GM19438 (cell line): ENCODE data around the gene DPP6.

Source experiments
- ATAC-seq: cut with Tn5 transposase; IDR thresholded peaks from one replicate; pipeline ENCODE4 v1.9.1; 2021; ENCODE audit warnings: low read depth; ENCODE audit not compliant: unreplicated experiment

Gene DPP6

DNA sequence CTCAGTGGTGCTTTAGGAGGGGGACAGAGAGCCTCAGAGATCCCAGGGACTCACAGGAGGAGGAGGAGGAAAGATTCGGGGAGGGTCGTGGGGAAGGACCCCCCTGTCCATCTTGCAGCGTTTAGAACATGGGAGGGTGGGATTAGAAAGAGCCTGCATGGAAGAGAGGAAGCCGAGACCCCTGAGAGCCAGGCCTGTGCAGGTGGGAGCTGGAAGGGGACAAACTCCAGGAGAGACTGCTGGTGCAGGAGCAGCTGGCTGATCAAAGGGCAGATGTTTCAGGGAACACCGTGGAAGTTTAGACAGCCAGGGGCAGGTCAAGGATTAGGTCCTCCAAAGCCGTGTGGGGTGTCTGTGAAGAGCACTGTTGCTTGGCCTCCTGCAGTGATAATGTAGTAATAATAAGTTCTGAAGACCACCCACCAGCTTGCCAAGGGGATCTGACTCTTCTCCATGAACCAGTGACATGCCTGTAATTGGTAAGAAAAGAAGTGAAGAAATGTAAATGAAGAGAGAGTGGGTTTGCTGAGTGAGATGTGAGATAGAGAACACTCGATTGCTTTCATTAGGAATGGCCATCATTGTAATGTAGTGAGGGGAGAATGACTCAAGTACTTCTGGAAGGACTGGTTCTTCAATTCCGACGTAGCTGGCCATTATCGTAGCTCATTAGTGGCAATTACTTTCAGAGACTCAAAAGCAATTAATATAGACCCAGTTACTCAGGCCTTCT is 525.1 kb downstream of the DPP6 start:
- no peak for ATAC-seq

DNA sequence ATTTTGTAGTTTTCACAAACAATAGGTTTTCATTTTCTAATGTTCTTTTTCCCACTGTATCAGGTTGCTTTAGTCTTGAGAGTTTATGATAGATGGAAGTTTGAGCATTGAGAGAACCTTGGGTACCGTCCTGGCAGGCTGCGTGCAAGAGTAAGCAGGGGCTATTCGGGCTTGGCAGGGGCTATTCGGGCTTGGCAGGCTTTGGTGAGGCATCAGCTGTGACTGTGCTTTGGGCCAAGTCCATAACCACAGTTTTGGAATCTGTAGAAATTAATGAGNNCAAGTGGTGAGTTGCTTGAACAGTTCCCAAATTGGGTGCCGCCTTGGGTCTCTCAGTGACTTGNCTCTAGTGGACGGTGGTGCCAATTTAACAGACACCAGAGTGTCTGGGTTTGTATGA is 526.1 kb downstream of the DPP6 start:
- no peak for ATAC-seq

DNA sequence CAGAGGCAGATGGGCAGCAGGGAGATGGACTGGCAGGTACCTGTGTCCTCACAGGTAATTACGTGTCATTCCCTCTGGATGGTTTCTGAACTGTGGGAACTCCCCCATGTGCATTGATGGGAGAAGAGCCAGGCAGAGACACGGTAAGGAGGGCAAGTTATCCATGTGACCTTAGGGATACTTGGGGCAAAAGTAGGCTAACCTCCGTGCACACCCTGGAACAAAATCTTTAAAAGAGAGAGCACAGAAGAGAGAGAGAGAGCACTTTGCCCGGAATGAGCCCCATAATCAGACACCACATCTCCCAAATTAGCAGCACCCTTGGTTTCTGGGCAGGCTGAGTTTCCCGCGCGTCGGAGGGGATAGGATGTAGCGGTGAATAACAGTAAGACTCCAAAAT is 527.5 kb downstream of the DPP6 start:
- ATAC-seq: no peak

DNA sequence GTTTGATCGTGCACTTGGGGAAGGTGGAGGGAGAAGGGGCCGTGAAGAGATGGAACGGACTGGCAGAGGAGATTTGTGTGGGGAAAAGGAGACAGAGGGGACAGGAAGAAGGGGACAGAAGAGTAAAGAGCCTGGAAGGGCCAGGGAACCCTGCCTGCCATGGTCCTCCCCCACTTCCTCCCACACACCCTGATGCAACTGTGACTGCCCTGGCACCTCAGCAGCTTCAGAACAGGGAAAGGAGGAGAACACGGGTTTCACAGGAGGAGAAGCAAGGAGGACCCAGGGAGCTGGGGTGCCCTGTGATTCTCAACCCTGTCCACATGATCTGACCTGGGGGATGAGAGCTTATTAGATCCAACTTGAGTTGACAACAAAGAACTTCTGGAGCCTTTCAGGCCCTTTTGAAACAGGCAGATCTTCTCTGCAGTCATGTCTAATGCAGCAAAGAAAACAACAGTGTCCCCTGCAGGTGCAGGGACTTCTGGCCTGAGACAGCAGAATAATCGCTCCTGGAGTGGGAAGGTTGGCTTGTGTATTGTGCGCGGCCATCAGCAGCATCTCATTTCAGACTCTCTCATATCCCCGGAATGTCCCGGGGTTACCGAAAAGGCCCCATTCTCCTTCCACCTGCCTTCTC is 529.2 kb downstream of the DPP6 start:
- ATAC-seq: no peak

DNA sequence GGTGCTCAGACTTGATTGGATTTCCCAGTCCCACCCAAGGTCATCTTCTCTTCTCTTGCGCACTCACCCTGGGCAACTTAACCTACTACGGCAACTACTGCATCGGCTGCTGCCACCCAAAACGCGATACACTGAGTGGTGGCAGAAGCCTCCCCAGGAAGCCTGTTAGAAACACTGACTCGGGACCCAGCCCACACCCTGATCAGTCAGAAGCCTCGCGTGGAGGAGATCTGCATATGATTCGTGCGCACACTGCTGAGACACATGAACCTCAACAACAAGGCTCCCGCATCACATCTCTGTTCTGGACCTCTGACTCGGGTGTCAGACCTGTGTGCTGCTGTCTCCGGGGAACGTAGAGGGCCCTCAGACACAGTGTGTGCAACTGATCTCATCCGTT is 531.3 kb downstream of the DPP6 start:
- ATAC-seq: no peak

DNA sequence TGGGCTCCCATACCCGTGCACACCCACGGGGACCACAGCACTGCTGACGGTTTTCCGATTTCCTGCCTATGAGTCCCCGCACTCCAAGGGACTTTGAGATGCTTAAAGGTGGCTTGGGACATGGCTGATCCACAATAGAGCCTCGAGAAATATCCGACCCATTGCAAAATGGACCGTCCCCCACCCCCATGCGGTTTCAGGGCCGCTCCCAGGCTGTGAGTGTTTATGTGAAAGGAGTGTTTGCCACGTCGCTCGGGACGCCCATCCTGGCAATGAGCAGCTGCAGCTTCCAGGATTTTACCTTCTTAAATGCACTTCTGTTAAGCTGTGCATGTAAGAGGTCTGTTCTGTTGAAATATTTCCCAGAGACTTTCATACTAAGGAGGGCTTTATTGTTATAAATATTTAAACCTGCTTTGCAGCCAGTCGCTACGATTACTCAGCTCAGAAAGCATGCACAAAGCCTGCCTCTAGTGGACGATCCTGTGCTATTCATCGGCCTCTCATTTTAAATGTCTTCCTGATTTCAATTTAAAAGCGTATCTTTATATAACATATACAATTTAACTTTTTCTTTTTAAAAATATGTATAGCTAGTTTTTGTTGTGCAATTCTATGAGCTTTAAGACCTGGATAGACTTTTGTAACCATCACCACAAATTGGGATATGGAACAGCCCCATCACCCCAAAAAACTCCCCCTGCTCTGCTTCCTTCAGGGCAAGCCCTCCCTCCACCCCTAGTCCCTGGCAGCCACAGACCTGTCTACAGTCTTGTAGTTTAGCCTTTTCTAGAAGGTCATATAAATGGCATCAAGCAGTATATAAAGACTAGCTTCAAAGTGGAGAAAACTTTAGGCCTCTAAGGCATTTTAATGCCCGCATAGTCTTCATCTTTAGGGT is 532.4 kb downstream of the DPP6 start:
- no peak for ATAC-seq

DNA sequence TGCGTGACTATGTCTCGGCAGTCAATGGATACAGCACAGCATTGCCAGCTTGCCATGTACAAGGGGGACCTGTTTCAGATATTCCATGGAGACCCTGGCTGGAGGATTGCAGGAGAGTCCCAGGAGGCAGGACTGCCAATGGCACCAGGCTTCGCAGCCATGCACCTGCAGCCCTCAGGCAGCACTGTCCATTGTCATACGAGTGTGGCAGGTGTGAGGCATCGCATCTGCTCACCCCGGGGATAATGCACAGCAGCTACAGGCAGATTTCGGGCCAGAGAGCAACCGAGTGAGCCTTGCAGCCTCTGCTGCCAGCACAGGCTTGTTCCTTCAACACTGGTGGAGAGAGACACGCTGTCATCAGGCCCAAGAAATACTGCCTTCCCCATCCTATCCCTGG is 535.6 kb downstream of the DPP6 start:
- no peak for ATAC-seq

DNA sequence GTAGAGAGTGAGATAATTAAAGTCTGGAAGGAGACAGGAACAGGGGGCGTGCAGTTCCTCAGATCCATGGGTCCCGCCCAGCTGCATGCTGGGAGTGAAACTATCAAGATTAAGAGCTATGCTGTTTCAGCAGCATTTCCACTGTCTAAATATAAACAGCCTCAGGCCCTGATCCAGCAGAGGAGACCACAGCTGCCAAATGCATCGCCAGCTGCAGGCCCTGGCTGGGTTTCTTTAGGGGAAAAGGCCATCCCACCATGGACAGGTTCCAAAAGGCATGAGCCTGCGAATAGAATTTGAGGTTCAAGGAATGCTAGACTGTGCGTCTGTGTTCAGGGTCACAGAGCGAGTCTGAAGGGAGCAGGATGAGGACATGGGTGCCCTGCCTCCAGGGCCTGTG is 539.3 kb downstream of the DPP6 start:
- ATAC-seq: no peak

DNA sequence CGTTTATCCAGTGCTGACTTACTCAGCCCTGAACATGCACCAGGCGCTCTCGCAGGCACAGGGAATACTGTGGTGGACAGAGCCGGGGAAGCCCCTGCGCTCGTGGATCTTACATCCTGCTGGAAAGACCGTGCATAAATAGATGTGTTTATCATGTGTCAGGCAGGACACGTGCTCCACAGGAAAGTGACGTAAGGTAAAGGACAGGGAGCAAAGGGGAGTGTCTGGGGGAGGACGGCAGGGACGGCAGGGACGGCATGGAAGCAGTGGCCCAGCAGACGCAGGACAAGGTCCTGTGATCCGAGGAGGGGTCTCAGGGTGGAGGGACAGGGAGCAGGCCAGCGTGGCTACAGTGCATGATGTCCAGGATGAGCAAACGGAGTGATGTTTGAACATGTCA is 540.2 kb downstream of the DPP6 start:
- ATAC-seq: no peak

DNA sequence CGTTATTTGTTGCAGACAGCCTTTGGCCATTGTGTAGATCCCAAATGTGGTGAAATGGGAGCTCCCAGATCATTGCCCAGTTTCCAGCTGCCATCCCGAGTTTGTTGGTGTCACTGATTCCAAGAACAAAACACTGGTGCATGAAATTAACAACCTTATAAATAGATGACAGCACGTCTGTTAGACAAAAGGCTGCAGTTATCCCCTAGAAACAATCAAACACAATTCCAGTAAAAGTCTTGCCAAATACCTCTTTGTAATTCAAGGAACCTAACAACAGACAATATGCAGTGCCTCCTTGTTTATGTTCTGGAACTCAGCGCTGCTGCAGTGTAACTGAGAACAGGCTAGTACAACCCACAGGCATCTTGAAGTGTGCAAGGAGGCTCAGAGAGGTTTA is 546.2 kb downstream of the DPP6 start:
- ATAC-seq: no peak

DNA sequence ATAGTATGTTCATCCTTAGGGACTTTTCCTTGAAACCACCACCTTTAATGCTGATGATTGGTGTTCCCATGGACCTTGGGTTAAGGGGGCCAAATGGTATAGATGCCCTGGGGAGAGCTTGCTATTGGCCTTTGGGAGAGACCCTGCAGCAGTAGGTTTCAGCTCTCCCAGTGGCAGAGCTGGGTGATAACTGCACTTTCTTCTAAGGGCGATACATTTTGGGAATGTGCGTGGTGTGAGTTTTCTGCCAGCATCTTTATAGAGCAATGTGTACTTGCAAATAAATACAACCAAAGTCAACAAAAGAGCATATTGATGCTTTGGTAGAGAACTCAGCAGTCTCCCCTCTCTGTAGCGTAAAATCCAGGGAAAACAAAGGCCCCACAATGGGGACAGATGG is 546.7 kb downstream of the DPP6 start:
- ATAC-seq: no peak

DNA sequence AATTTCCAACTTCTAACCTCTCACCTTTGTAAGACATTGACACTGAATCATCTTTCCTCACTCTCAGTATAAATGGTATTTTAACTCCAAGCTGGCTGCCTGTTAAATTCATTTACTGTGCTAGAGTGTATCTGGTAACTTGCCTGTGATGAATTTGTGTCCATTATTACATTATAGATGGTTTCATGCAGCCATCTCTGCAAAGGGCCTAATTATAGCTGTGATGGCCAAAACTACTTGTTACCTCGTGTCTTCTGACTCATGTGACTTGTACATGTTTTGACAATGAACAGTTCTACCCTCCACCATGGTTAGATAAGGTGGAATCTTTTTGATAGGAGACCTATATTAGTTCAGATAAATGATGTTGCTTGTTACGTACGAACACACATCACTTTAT is 558.7 kb downstream of the DPP6 start:
- ATAC-seq: no peak

DNA sequence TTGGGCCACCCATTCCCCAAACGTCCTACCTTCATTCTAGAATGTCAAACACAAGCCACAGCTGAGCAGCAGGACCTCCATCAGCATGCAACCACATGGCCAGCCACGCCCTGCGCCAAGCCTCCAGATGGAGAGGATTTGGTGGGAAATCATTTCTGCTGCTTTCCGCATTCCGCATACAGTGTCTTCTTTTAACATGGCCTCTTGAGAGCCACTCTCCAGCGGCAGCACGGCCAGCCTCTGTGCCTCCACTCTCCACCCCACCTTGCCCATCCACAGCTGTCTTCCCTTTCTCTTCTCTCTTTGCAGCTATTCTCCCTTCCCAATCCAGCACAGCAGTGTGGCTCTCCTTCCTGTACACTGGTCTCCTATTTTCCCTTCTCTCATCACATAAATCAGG is 561.6 kb downstream of the DPP6 start:
- no peak for ATAC-seq

DNA sequence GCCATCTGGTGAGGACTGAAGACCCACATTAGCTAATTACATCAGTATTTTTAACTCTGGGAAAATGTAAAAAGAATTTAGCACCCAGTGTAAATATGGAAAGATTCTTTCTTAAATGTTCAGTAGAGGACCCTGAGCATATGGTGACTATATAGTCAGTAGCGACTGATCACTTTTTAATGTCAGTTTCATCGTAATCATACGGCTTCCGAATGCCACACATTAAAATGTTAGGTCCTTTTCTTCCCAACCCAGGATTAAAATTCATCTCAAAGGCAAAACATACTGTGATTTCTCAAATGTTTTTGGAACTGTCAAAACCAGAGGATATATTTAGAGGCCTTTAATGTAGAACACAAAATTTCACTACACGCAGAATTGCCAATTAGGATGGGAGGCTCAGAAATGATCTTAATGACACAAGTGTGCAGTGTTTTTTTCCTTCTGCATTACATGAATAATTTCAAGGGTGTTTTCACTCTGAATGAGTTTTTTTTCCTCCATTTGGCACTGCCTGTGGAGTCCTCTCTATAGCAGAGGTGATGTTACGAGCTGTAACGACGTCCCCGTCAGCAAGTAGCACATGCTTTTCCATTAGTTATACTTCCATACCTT is 568.0 kb downstream of the DPP6 start:
- no peak for ATAC-seq

DNA sequence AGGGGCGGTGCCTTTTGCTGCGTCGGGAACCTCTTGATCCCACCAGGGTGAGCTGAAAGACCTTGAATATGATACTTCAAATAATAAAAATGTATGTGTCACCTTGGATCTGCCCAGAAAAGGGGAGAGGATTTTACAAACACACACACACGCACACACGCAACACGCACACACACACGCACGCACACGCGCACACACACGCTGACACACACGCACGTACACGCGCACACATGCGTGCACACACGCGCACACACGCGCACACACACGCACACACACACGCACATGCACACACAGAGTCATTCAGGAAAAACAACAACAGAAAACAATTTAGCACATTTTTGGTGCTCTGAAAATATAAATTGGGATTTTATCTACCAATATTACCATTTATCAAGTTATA is 571.2 kb downstream of the DPP6 start:
- no peak for ATAC-seq

DNA sequence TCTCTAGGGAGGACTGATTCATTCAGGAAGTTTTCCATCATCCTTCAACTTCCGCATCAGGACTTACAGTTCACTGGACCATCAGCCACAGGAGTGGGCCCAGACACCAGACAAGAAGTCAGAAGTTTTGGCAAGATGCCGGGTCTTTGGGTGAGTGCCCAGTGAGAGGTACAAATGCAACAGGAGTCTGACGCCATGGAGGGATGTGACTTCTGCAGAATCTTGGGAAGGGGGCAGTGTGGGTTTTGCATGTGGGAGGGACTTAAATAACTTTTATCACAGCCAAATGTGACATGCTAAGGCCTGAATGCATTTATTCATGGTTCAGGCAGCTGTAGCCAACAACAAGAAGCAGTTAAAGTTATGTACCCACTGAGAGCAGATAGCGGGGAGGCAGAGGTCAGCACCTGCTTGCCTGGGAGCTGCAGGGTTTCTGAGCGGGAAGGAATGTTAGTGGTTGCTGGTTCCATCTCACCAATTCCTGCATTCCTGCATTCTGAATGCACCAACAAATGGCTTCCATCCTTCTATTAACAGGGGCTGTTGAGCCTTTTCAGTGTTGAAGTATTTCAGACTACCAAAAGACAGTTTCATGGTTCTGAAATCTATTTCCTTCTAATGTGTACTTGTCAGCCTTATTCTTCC is 575.6 kb downstream of the DPP6 start:
- no peak for ATAC-seq

DNA sequence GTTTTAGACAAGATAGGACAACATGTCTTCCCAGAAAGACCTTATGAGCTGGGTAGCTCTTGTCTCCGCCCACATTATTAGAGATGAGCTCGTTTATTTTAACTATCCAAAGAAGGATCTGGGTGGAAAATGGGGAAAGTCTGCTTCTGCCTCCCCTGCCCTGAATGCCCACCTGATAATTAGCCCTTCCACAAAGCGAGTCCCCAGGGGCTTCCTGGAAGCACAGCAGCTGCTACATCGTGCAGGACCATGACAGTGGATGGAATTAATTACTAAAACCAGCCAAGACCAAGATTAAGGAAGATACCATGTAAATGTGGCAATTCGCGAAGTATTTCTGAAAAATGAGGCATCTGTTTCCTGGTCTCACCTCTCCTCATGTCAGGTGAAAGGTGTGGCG is 576.4 kb downstream of the DPP6 start:
- no peak for ATAC-seq

DNA sequence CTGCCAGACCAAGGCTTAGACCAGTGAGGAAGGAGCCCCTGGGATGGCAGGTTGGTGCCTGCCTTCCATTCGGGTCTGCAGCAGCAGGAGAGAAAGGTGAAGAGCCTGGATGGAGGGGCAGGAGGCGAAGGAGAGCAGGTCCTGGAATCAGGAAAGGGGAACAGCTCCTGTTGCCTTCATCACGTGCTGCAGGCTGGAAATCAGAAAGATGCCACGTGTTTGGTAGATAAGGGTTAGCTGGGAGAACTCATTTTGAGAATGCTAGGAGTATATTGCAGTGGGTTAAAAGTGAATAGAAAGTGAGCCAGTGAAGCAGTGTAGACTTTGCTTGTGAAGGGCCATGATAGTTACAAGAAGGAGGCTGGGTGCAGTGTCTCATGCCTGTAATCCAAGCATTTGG is 579.0 kb downstream of the DPP6 start:
- no peak for ATAC-seq

DNA sequence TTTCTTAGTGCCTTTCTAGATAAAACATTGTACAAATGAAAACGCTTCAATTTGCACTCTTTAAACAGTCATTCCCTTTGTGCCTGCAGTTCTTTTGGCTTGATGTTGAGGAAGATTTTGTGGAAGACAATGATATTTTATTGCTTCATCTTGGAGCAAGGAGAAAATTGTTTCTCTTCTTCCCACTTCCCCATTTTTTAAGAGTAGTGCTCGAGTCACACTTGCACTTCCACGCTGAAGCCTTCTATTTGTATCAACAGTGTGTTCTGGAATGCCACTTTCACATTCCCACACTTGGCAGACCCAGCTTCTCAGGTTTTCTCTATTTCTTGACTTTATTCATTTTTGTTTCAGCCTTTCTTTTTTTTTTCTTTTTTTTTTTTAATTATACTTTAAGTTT is 581.4 kb downstream of the DPP6 start:
- no peak for ATAC-seq

DNA sequence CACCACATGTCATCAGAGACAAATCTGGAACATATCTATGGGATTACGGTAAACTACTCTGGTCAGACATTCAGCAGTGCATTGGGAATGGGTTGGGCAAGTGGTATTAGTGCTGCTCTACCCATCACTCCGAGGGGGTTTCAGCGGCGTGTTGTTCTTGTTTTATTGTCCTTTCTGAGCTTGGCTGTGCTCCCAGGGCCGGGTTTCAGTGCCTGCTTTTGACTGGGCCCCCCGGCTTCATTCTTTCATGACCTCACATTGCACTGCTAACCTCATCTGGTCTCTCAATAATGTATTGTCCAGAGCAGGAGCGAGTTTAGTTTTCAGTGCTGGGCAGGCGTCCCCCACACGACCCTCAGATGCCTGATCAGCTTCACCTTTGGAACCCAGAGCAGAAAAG is 586.1 kb downstream of the DPP6 start:
- ATAC-seq: no peak
